ENCODE data around the gene FAM131C. TPM values are rescaled to one million over a fixed set of nuclear protein-coding genes. Genes with fewer than 3 reads are reported as not detected.
"Not testable (repeated sequence)": the region's sequence is repeated elsewhere in the genome, so short reads cannot be mapped to it uniquely, and the experiment has no call there.

FAM131C gene
- total RNA-seq, 1 donor from 2014 or later, result not detected

GRCh38 chr1:16057314-16057915 is 16.0 kb downstream of the FAM131C start:
- H3K27me3 Mint-ChIP-seq; H3K36me3 Mint-ChIP-seq (ENCODE audit: low read depth); DNase-seq; H3K4me1 Mint-ChIP-seq; H3K27ac Mint-ChIP-seq; H3K9me3 Mint-ChIP-seq; POLR2A ChIA-PET; ATAC-seq (ENCODE audit: low read depth); H3K4me3 Mint-ChIP-seq: not testable (repeated sequence)
- intact Hi-C loops (cut with micrococcal nuclease), result loop anchor here (10.0 kb wide), 1 partner anchor 103 kb away; no protein-coding TSS in a partner anchor
- CTCF ChIA-PET, result interaction anchor here (1.2 kb wide), 1 partner anchor 279 kb away, joined by 3 read pairs; no protein-coding TSS in a partner anchor

GRCh38 chr1:16056521-16056912 is 16.9 kb downstream of the FAM131C start:
- H3K27me3 Mint-ChIP-seq; H3K4me1 Mint-ChIP-seq; H3K36me3 Mint-ChIP-seq (ENCODE audit: low read depth); H3K27ac Mint-ChIP-seq; H3K9me3 Mint-ChIP-seq; POLR2A ChIA-PET; ATAC-seq (ENCODE audit: low read depth); DNase-seq; H3K4me3 Mint-ChIP-seq: not testable (repeated sequence)
- intact Hi-C loops (cut with micrococcal nuclease), result loop anchor here (1.0 to 10.0 kb wide), 5 partner anchors 47 to 264 kb away; no protein-coding TSS in a partner anchor
- CTCF ChIA-PET, result interaction anchor here (1.7 to 2.1 kb wide), 2 partner anchors 48 to 253 kb away, joined by 4 to 5 read pairs; no protein-coding TSS in a partner anchor

- Mint-ChIP-seq H3K27ac (no peak overlapping the region), H3K4me1 (peaks cover 6% of the 10 kb centered on the region), H3K4me3 (no peak overlapping the region), H3K9me3 (no peaks in the 10 kb centered on the region), H3K36me3 (ENCODE audit: low read depth) (no peaks in the 10 kb centered on the region), H3K27me3 (peaks cover 6% of the 10 kb centered on the region)
- intact Hi-C loops (cut with micrococcal nuclease), result loop anchor here (1.0 to 10.0 kb wide), 5 partner anchors 47 to 264 kb away; no protein-coding TSS in a partner anchor
- DNase-seq, result peak; percentile 77
- TF ChIP-seq CTCF (IDR thresholded peaks at IDR 0.05), result no peak
- ATAC-seq (ENCODE audit: low read depth), result peak; percentile 100
- ChIA-PET POLR2A (no interaction called here), CTCF (interaction anchor here (1.3 to 2.5 kb wide), 6 partner anchors 15 to 267 kb away, joined by 3 to 11 read pairs (median 4); no protein-coding TSS in a partner anchor)
Measured at GRCh38 chr1:16055613-16056520, 17.6 kb downstream of the FAM131C start.

GRCh38 chr1:16054598-16055540 is 18.6 kb downstream of the FAM131C start:
- peaks cover 6% of the 10 kb centered on the region for H3K4me1 Mint-ChIP-seq
- TF ChIP-seq CTCF (IDR thresholded peaks at IDR 0.05), result no peak
- H3K4me3 Mint-ChIP-seq, result no peak overlapping the region
- no peak overlapping the region for H3K27ac Mint-ChIP-seq
- no peaks in the 10 kb centered on the region for H3K9me3 Mint-ChIP-seq
- intact Hi-C loops (cut with micrococcal nuclease), result loop anchor here (10.0 kb wide), 1 partner anchor 100 kb away; no protein-coding TSS in a partner anchor
- no peak for ATAC-seq (ENCODE audit: low read depth)
- no peaks in the 10 kb centered on the region for H3K36me3 Mint-ChIP-seq (ENCODE audit: low read depth)
- ChIA-PET CTCF (interaction anchor here (1.1 to 2.5 kb wide), 7 partner anchors 14 to 266 kb away, joined by 3 to 11 read pairs (median 5); no protein-coding TSS in a partner anchor), POLR2A (no interaction called here)
- H3K27me3 Mint-ChIP-seq, result peaks cover 10% of the 10 kb centered on the region
- no peak for DNase-seq

- no peak for ATAC-seq (ENCODE audit: low read depth)
- ChIA-PET POLR2A (no interaction called here), CTCF (interaction anchor here (1.1 to 2.5 kb wide), 3 partner anchors 13 to 262 kb away, joined by 3 to 11 read pairs (median 7); no protein-coding TSS in a partner anchor)
- no peak for DNase-seq
- intact Hi-C loops (cut with micrococcal nuclease), result loop anchor here (10.0 kb wide), 1 partner anchor 99 kb away; no protein-coding TSS in a partner anchor
- peaks cover 6% of the 10 kb centered on the region for H3K4me1 Mint-ChIP-seq
- H3K27ac Mint-ChIP-seq, result no peak overlapping the region
- no peaks in the 10 kb centered on the region for H3K36me3 Mint-ChIP-seq (ENCODE audit: low read depth)
- no peaks in the 10 kb centered on the region for H3K9me3 Mint-ChIP-seq
- no peak for TF ChIP-seq CTCF (IDR thresholded peaks at IDR 0.05)
- no peak overlapping the region for H3K4me3 Mint-ChIP-seq
- peaks cover 16% of the 10 kb centered on the region for H3K27me3 Mint-ChIP-seq
Measured at GRCh38 chr1:16053781-16054502, 19.5 kb downstream of the FAM131C start.

GRCh38 chr1:16051949-16052348 is 21.5 kb downstream of the FAM131C start:
- H3K27ac Mint-ChIP-seq; CTCF ChIA-PET; H3K36me3 Mint-ChIP-seq (ENCODE audit: low read depth); ATAC-seq (ENCODE audit: low read depth); H3K9me3 Mint-ChIP-seq; H3K4me1 Mint-ChIP-seq; DNase-seq; H3K4me3 Mint-ChIP-seq; POLR2A ChIA-PET: not testable (repeated sequence)
- peaks cover 20% of the 10 kb centered on the region for H3K27me3 Mint-ChIP-seq
- intact Hi-C loops (cut with micrococcal nuclease), result loop anchor here (10.0 kb wide), 1 partner anchor 97 kb away; no protein-coding TSS in a partner anchor
